GM12878 (cell line): Measurements from ENCODE around the gene KDELR1. TPM values are rescaled to one million over a fixed set of nuclear protein-coding genes. Genes with fewer than 3 reads are reported as not detected.

ENCODE experiments used
- ATAC-seq: fragments of 200-7000 bp; cut with Tn5 transposase; 3 replicates; pipeline ENCODE4 v1.9.1; 2020; ENCODE audit warnings: mild to moderate bottlenecking, moderate library complexity
- BruUV-seq: library from RNA; stranded (reverse); fragments of 400-500 nt; replicated peaks from 2 replicates; lab custom pipeline; 2021; lab: Mats Ljungman, UMichigan
- CTCF ChIA-PET: fragments of 300-600 bp; sonication (Branson Sonifier 250); formaldehyde crosslinking; extraction: SDS; loops from one replicate; lab custom pipeline; 2021; ENCODE audit warnings: inconsistent platforms; lab: Yijun Ruan, JAX
- POLR2A ChIA-PET: fragments of 350-600 bp; formaldehyde crosslinking; extraction: SDS; loops from one replicate; lab custom pipeline; 2021; ENCODE audit warnings: inconsistent platforms; lab: Charles Lee
- RAD21 ChIA-PET: fragments of 300-600 bp; sonication (Branson Sonifier 250); formaldehyde crosslinking; loops from one replicate; lab custom pipeline; 2023; ENCODE audit warnings: antibody characterized with exemption; ENCODE audit not compliant: unreplicated experiment; lab: Charles Lee
- SMC1A ChIA-PET: fragments of 300-600 bp; sonication (Branson Sonifier 250); formaldehyde crosslinking; loops from one replicate; lab custom pipeline; 2023; ENCODE audit not compliant: unreplicated experiment, uncharacterized antibody; lab: Charles Lee
- DNase-seq: peaks from one replicate; pipeline ENCODE4 v3.0.0-alpha.2; 2011; ENCODE audit warnings: low read depth, low spot score
- FAIRE-seq: peaks from 3 replicates; lab custom pipeline; 2011; peaks lifted over from hg19 to GRCh38; lab: Jason Lieb, UNC
- H2AFZ ChIP-seq: 2 replicates; pipeline ENCODE4 v1.6.0; 2011; ENCODE audit warnings: low read depth, low read length, control low read depth; ENCODE audit not compliant: control insufficient read depth
- H3K27ac ChIP-seq: 2 replicates; pipeline ENCODE4 v1.5.1; 2011; ENCODE audit warnings: control low read depth; ENCODE audit not compliant: control insufficient read depth, insufficient read depth
- H3K27me3 ChIP-seq, 2 experiments: replicated peaks in 1 of 2; 2 replicates each; pipeline versions ENCODE4 v1.6.0 to v1.6.1; 2011; ENCODE audit warnings: low read length in 1 of 2; ENCODE audit not compliant: control insufficient read depth in 2 of 2, insufficient read depth in 2 of 2
- H3K36me3 ChIP-seq, 2 experiments: 2 replicates each; pipeline ENCODE4 v1.5.1; 2011; ENCODE audit warnings: low read length in 1 of 2; ENCODE audit not compliant: control insufficient read depth in 2 of 2, insufficient read depth in 2 of 2
- H3K4me1 ChIP-seq: 2 replicates; pipeline ENCODE4 v1.6.1; 2011; ENCODE audit warnings: mild to moderate bottlenecking, low read length, moderate library complexity, mixed read lengths; ENCODE audit not compliant: control insufficient read depth, insufficient read depth
- H3K4me2 ChIP-seq: 2 replicates; pipeline ENCODE4 v1.6.0; 2011; ENCODE audit warnings: control low read depth; ENCODE audit not compliant: control insufficient read depth, insufficient read depth
- H3K4me3 ChIP-seq: fragments of 200-600 bp; sonication (generic); 2 replicates; pipeline ENCODE4 v1.5.1; 2016
- H3K79me2 ChIP-seq: 2 replicates; pipeline ENCODE4 v1.6.0; 2011; ENCODE audit warnings: low read length; ENCODE audit not compliant: control insufficient read depth, insufficient read depth
- H3K9ac ChIP-seq: 2 replicates; pipeline ENCODE4 v1.8.0; 2011; ENCODE audit warnings: low read length, control low read depth, mixed read lengths; ENCODE audit not compliant: control insufficient read depth, insufficient read depth
- H3K9me3 ChIP-seq: replicated peaks from 3 replicates; pipeline ENCODE4 v1.5.1; 2011; ENCODE audit warnings: mild to moderate bottlenecking, low read length; ENCODE audit not compliant: control insufficient read depth, insufficient read depth
- H4K20me1 ChIP-seq: 2 replicates; pipeline ENCODE4 v1.6.0; 2011; ENCODE audit not compliant: control insufficient read depth, insufficient read depth
- CHD2 ChIP-seq: IDR thresholded peaks from 2 replicates; pipeline ENCODE4 v1.6.1; 2011; ENCODE audit warnings: low read depth, low read length, improper control_type of control experiment, borderline replicate concordance
- CUX1 ChIP-seq: IDR thresholded peaks from 2 replicates; pipeline ENCODE4 v1.6.1; 2012; ENCODE audit warnings: improper control_type of control experiment, low read depth, low read length; ENCODE audit not compliant: insufficient replicate concordance
- EP300 ChIP-seq, 2 experiments: fragments of 150-350 bp in 1 of 2; IDR thresholded peaks; 2 replicates each; pipeline ENCODE4 v1.6.1; 2011 to 2012; ENCODE audit warnings: low read depth in 2 of 2, low read length in 2 of 2, borderline replicate concordance in 1 of 2, improper control_type of control experiment in 1 of 2, inconsistent platforms in 1 of 2; ENCODE audit not compliant: control insufficient read depth in 1 of 2
- HDAC6 ChIP-seq: fragments of 200-600 bp; sonication (generic); IDR thresholded peaks from one replicate; pipeline ENCODE4 v1.8.0; 2017; ENCODE audit warnings: antibody characterized with exemption; ENCODE audit not compliant: unreplicated experiment
- POU2F2 ChIP-seq: IDR thresholded peaks from 3 replicates; pipeline ENCODE4 v1.6.1; 2011; ENCODE audit warnings: low read depth, mild to moderate bottlenecking, low read length, borderline replicate concordance
- SMC3 ChIP-seq: IDR thresholded peaks from 2 replicates; pipeline ENCODE4 v1.6.1; 2011; ENCODE audit warnings: low read length, improper control_type of control experiment, borderline replicate concordance
- SUPT20H ChIP-seq: IDR thresholded peaks from 2 replicates; pipeline ENCODE4 v1.6.1; 2011; ENCODE audit warnings: low read depth, mild to moderate bottlenecking, low read length, moderate library complexity, borderline replicate concordance; ENCODE audit not compliant: control insufficient read depth
- ZBTB11 ChIP-seq: fragments of 450-650 bp; formaldehyde crosslinking; IDR thresholded peaks from 2 replicates; pipeline ENCODE4 v1.5.0; 2022; ENCODE audit warnings: mild to moderate bottlenecking, missing genetic modification characterization
- ZNF24 ChIP-seq: fragments of 450-650 bp; IDR thresholded peaks from 2 replicates; pipeline ENCODE4 v1.6.1; 2017; ENCODE audit warnings: antibody characterized with exemption, mild to moderate bottlenecking
- WGBS: methylation state at CpG from one replicate; pipeline ENCODE4 v1.1.6; 2016; ENCODE audit warnings: low lambda C conversion rate; ENCODE audit not compliant: insufficient replicate concordance, insufficient coverage; ENCODE audit errors: missing lambda C conversion rate; 5-methylcytosine and 5-hydroxymethylcytosine counted together
- in situ Hi-C: fragments of 300-500 bp; cut with MboI; formaldehyde crosslinking; loops from 9 replicates; pipeline ENCODE4 v1.14.3; 2018; ENCODE audit warnings: mixed read lengths
- intact Hi-C: fragments of 100-400 bp; cut with micrococcal nuclease; formaldehyde crosslinking; loops from one replicate; pipeline ENCODE4 v1.14.2; 2022; ENCODE audit not compliant: unreplicated experiment
- polyA plus RNA-seq, 11 experiments: library from polyadenylated mRNA; depleted of rRNA in 4 of 11; unstranded in 6 of 11; stranded (reverse) in 5 of 11; fragments of >200 nt; fragmentation: Nextera tagmentation in 4 of 11; fragmentation: Illumina TruSeq in 1 of 11; extraction: Ambion mirVana in 4 of 11; extraction: Trizol in 1 of 11; gene quantifications; 1 replicate in 1 of 11; 2 replicates in 10 of 11; pipeline versions ENCODE4 v1.2.1 to v1.2.3, GENCODE V29; 2011 to 2016; ENCODE audit warnings: inconsistent platforms in 2 of 11, missing spikeins in 2 of 11, low read depth in 1 of 11
- total RNA-seq, 4 experiments: library from RNA; depleted of rRNA in 3 of 4; stranded (reverse); fragments of >200 nt in 3 of 4; fragmentation: Illumina TruSeq in 1 of 4; extraction: Trizol in 1 of 4; gene quantifications; 2 replicates each; pipeline versions ENCODE4 v1.2.1 to v1.2.3, GENCODE V29; 2013 to 2021

KDELR1 gene
- total and polyA plus RNA-seq, 10 of the 15 experiments (the other 5 are each of a cell fraction or from before 2014, with no cell fraction given): 2.3 to 71.0 (median 45.2) TPM

GRCh38 chr19:48419158-48419920 lies 28.0 kb upstream of the KDELR1 start:
- Histone ChIP-seq H3K4me1 (peaks cover 8% of the 10 kb centered on the region), H3K4me3 (peak overlapping the region; percentile 25; the same call in 1 of the 2 replicates), H3K9ac (0 out of 2 replicates have a peak overlapping the region, but pooled peaks have one; percentile 1), H3K36me3 (no peaks in the 10 kb centered on the region), H3K79me2 (no peaks in the 10 kb centered on the region), H3K27me3 (no peaks in the 10 kb centered on the region), H4K20me1 (no peaks in the 10 kb centered on the region), H3K4me2 (peak overlapping the region; percentile 39), H3K27ac (peak overlapping the region; percentile 39), H3K9me3 (no peaks in the 10 kb centered on the region), H2AFZ (peak overlapping the region; percentile 88)
- no TSS peak for BruUV-seq
- FAIRE-seq: peak; percentile 85
- POLR2A ChIA-PET: interaction anchor here (1.0 to 1.8 kb wide), 3 partner anchors 15 to 27 kb away, joined by 3 to 11 read pairs (median 3); partner anchors contain the start of gene GRWD1
- RAD21 ChIA-PET: interaction anchor here (0.6 to 1.0 kb wide), 3 partner anchors 17 to 165 kb away, joined by 3 to 4 read pairs (median 4); no protein-coding TSS in a partner anchor
- CTCF ChIA-PET: interaction anchor here (0.6 to 1.1 kb wide), 4 partner anchors 9 to 28 kb away, joined by 3 to 7 read pairs (median 4); partner anchors contain the start of gene KDELR1
- in situ Hi-C loops (no loop called here), intact Hi-C loops (no loop called here)
- 27% methylated on average over 30 of the region's 31 CpGs for WGBS
- DNase-seq: peak; percentile 57
- peak; percentile 93 for ATAC-seq
- SMC1A ChIA-PET: interaction anchor here (1.2 kb wide), 1 partner anchor 87 kb away, joined by 4 read pairs; no protein-coding TSS in a partner anchor
- peak; percentile 25; the same call in 1 of the 3 replicates for TF ChIP-seq POU2F2
- TF ChIP-seq SMC3: no peak
- TF ChIP-seq SUPT20H: no peak
- no peak for TF ChIP-seq CUX1
- no peak for TF ChIP-seq ZNF24
- TF ChIP-seq CHD2: peak; percentile 90
- TF ChIP-seq ZBTB11 (CRISPR knock-in tag): no peak
- 0 out of 4 replicates have a peak, but pooled peaks of 1 of the 2 experiments have one; percentile 40 for TF ChIP-seq EP300 (IDR thresholded peaks at IDR 0.05; ENCODE audit: borderline replicate concordance in 1 of 2, control insufficient read depth in 1 of 2, low read depth in 2 of 2, low read length in 2 of 2)
- TF ChIP-seq HDAC6: no peak
